NCI-H1417 treated with DMSO at 0.1 percent for 48 hours (cell line): ENCODE data around the gene PRICKLE1.

Experiments used
- DNase-seq: peaks from one replicate; lab custom pipeline; 2025; lab: John Stamatoyannopoulos, UW

Gene PRICKLE1

GRCh38 chr12:42589465-42590329 is at the start of gene PRICKLE1:
Gene PRICKLE1 (minus strand): TSS chr12:42589746. CDS start chr12:42472516, 117,230 bp downstream.
- DNase-seq, result no peak

DNA sequence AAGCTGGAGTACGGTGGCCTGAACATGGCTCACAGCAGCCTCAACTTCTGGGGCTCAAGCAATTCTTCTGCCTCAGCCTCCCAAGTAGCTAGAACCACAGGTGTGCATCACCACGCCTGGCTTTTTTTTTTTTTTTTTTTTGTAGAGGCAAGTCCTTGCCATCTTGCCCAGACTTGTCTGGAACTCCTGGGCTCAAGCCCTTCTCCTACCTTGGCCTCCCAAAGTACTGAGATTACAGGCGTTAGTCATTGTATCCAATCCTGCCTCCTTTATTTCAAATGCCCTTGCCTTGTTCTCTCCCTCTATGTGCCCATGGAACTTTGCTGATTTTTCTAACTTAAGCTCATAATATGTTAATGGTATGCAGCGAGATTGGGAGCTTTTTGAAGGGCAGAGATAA is 49.2 kb upstream of the PRICKLE1 start:
- DNase-seq, result no peak

DNA sequence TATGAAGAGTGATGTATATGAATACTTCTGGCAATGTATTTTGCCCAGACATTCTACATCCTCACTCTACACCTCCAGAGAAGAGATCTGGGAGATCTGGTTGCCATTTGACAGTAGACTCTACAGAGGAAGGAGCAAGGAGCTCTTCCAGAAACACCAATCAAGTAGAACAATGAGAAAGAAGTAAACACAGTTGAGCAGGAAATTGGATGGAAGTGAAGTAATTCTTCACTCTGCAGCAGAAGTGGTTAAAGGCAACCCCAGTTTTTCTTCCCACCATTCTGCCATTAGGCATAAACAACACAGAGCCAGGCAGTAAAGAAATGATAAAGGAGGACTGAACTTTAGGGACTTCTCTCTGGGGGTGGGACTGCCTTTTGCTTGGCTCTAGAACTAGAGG is 48.5 kb upstream of the PRICKLE1 start:
- no peak for DNase-seq

DNA sequence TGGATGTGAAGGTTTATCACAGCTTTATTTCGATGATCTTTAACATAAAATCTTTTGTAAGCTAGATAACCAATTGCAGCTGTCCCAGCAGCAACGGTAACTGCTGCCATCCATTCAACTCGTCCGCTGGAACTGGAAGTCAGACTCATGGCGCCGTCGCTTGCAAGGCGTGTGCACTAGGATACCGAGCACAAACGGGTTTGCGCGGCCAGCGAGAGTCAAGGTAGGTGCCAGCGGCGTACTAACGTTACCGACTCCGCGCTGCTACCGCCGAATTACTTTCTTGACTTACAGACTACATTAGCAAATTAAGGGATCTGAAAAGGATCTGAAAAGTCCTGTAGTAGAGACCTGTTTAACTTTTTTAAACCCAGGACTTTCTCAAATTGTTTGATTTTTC is 47.4 kb upstream of the PRICKLE1 start:
- DNase-seq, result no peak

GRCh38 chr12:42633594-42633993 is 44.0 kb upstream of the PRICKLE1 start:
- no peak for DNase-seq

DNA sequence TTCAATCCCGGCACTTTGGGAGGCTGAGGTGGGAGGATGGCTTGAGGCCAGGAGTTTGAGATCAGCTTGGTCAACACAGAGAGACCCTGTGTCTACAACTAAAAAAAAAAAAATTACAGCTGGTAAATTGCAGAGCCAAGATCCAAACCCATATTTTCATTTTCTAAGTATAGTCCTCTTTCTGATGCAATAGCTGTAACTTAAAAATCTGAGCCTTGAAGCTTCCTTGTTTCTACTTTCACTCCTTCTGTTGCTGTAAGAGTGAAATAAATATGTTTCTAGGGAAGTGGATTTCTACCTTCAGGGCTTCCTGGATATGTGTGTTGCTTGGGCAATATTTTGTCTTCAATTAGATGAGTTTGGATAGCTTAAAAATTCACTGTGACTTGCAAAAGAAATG is 42.0 kb upstream of the PRICKLE1 start:
- DNase-seq, result no peak

DNA sequence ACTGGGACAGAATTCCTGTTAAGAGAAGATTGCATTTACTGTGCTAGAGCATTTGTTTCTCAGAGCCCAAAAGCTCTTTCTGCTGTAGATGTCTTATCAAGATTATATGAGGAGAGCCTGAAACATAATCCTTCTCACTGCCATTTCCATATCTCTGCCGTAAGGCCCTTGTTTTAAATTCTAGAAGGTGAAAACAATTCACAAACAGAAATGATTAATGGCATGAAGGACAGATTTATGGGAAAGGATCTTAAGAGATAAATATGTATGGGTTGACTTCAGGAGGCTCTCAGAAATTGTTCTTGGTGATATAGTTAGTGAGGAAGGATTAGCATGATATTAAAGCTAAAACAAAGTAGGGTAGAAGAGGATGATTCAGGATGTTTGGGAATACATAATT is 40.8 kb upstream of the PRICKLE1 start:
- no peak for DNase-seq

DNA sequence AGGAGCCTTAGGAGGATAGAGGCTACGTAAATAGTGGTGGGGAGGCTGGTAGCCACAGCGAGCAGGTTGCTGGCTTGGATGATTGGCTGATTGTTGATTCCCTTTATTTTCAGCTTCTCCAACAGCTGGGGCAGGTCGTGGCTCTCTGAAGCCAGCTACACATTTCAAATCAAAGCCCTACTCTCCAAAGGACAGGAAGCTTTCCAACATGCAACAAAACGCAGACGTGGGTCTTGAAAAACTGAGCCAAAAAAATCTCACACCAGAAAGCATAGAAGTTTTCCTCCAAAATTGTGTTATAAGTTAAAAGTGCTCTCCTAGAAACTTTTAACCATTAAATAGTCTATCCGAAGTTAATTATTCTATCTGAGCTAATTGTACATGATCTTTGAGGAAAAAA is 37.6 kb upstream of the PRICKLE1 start:
- DNase-seq, result no peak

- no peak for DNase-seq
Measured at GRCh38 chr12:42625611-42626010, 36.1 kb upstream of the PRICKLE1 start.

DNA sequence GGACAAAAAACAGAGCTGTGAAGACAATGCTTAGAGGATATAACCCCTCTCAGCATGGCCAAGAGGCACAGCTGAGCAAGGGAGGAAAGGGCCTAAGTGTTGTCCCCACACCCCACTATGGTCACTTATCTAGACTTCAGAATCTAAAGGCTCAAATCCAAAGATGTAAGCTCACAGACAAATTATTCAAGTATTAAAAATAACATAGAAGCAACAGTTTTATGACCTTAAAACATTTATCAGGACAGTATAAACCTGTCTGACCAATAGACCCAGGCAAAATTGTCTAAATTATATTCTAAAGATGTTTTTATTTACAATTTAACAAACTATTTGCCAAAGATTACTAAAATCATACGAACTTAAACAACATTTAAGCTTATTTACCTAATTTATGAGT is 28.1 kb upstream of the PRICKLE1 start:
- no peak for DNase-seq

DNA sequence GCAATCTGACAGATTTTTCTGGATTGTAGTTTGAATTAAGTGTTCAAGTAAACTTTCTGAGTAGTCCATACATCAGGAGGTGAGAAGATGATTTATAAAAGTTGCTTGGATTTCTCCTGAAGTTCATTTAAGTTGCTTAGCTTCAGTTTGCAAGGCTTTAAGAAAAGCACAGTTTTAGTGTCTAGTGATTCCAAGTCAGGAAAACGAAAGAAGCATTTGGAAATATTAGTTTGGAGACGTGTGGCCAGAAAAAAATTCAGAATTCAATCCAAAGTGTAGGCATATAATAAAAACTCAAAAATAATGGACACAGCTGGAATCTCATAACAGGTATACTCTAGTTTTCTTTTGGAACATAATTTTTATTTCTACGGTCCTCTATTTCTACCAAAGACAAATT is 25.5 kb upstream of the PRICKLE1 start:
- no peak for DNase-seq

GRCh38 chr12:42612231-42612613 is 22.7 kb upstream of the PRICKLE1 start:
- DNase-seq, result no peak

DNA sequence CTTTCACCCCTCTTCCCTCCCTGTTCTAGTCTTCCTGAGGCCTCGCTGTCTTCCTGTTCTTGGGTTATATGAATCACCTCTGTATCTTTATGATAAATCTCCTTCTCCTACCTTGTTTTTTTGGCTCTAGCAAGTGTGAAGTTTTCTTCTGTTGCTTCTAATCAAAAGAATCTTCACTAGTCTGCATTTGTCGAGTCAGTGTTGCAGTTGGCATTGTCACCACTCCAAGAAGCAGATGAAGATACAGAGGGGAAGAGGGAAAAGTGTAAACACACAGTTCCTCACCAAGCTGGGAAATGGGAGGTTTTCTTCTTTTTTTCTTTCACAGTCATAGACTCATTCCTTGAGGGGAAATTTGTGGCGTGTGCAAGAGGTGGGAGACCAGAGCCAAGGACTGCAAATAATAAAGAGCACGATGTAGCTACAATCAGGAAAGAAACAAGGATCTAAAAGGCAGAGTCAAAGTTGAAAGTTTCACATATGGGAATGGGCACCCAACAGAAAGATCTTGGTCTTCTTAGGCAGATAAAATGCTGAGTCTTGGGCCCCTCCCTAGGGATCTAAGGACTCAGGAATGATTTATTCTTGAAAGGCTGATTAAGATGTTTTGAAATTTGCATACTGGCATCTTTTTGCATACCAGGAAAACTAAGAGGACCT is 22.2 kb upstream of the PRICKLE1 start:
- no peak for DNase-seq

- DNase-seq, result no peak
Measured at GRCh38 chr12:42609605-42610004, 20.1 kb upstream of the PRICKLE1 start.

- no peak for DNase-seq
Measured at GRCh38 chr12:42608196-42608825, 18.8 kb upstream of the PRICKLE1 start.

DNA sequence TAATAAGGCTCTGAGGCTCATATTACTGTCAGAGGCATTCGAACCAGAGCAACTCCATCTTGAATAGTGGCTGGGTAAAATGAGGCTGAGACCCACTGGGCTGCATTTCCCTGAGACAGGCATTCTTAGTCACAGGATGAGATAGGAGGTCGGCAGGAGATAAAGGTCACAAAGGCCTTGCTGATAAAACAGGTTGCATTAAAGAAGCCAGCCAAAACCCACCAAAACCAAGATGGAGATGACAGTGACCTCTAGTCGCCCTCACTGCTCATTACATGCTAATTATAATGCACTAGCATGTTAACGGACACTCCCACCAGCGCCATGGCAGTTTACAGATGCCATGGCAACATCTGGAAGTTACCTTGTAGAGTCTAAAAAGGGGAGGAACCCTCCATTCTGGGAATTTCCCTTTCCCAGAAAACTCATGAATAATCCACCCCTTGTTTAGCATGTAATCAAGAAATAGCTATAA is 18.1 kb upstream of the PRICKLE1 start:
- DNase-seq, result no peak

- DNase-seq, result no peak
Measured at GRCh38 chr12:42606471-42606870, 16.9 kb upstream of the PRICKLE1 start.

DNA sequence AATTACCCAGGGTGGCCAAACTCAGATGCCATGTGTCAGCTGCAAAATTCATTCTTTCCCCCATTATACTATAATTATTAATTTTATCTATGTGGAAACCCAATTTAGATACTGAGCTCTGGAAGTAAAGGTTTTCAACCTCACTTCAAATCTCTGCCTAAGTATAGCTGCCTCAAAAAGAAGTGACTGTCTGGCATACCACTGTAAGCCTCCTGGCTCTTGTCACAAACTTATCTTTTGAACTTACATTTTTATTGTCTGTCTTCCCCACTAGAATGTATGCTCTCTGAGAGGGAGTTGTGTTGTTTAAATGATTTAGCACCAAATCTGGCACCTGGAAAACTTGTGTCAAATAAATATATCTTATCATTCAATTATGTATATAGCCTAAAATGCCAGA is 16.1 kb upstream of the PRICKLE1 start:
- DNase-seq, result no peak

DNA sequence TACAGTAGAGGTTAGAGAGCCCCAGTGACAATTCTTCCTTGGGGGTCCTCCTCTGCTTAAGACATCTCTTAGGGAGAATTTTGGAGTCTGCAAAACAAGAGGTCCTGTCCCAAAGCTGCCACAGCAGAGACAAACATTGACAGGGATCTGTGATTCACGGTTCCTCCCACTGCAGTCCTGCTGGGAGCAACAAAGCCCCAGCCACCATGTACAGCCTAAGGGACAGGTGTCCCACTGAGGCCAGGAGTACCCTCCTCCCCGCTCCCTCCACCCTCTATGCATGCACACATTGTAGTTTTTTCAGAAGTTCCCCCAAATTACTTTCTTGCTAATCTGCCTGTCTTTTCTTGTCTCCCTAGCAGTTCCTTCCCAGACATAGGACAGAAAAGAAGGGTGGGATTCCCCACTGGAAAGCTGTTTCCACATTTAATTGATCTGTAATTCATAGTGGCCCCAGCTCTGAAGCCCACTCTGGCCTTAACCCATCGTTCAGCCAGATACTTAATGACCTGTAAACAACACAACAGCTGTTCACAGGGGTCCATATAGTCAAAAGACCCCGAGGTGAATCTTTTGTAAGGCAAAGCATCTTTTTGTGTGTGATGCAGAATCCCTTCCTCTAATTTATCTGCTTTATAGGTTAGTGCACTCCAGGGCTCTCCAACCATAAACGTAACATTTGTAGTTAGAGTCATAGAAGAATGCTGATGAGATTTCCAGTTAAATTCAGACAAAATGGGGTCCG is 13.9 kb upstream of the PRICKLE1 start:
- no peak for DNase-seq

- DNase-seq, result no peak
Measured at GRCh38 chr12:42593874-42594273, 4.3 kb upstream of the PRICKLE1 start.

GRCh38 chr12:42590330-42590934 is 886 bp upstream of the PRICKLE1 start:
- DNase-seq, result no peak
